Measurements from ENCODE around the gene HSPA12B. TPM values are rescaled to one million over a fixed set of nuclear protein-coding genes. Genes with fewer than 3 reads are reported as not detected.
A peak's percentile ranks its signal among the peaks of the same experiment; 100 is the strongest.

The HSPA12B gene
- total and polyA plus RNA-seq, 2 of the 8 experiments (the other 6 are each of a cell fraction or from before 2014, with no cell fraction given) = 2.2 to 4.3 TPM

DNA sequence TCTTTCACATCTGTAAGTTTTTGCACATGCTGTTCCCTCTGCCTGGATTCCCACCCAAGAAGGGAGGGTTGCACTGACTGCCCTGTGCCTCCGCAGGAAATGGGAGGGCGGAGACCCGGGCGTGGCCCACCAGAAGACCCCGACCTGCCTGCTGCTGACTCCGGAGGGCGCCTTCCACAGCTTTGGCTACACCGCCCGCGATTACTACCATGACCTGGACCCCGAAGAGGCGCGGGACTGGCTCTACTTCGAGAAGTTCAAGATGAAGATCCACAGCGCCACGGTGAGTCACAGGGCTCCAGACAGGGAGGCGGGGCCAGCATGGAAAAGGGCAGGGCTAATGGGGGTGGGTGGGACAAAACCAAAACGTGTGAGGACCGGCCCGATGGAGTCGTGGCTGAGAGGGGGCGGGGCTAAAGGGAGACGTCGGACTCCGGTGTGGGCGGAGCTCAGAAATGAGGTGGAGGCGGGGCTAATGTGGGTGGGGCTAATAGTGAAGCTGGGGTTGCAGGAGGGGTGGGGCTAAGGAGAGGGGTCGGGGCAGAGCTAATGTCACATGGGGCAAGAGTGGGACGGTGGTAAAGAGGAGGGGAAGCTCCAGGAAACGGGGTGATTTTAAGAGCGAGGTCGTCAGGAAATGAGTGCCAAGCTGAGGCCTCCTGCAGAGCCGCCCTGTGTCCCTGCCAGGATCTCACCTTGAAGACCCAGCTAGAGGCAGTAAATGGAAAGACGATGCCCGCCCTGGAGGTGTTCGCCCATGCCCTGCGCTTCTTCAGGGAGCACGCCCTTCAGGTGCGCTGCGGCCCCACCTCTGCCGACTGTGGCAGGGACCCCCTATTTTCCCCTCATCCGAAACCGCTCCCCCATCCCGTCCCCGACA, 12.6 kb downstream of the HSPA12B start (continued):
- no peak for TF ChIP-seq MAFK (IDR thresholded peaks at IDR 0.05; ENCODE audit: low read depth, low read length)
- TF ChIP-seq EZH2 (IDR thresholded peaks at IDR 0.05; ENCODE audit: low read depth, low read length, severe bottlenecking) = no peak
- no peak for TF ChIP-seq GTF2F1 (IDR thresholded peaks at IDR 0.05; ENCODE audit: borderline replicate concordance, low read depth, low read length)
- TF ChIP-seq CHD2 (IDR thresholded peaks at IDR 0.05; ENCODE audit: low read length) = no peak
- TF ChIP-seq RFX5 (IDR thresholded peaks at IDR 0.05; ENCODE audit: borderline replicate concordance, low read depth, low read length) = no peak
- TF ChIP-seq SP2 (IDR thresholded peaks at IDR 0.05; ENCODE audit: low read length) = no peak
- no peak for TF ChIP-seq CBX8 (IDR thresholded peaks at IDR 0.05; ENCODE audit: borderline replicate concordance, low read depth, low read length)
- no peak for TF ChIP-seq CHD1 (IDR thresholded peaks at IDR 0.05; ENCODE audit: low read depth, low read length)
- TF ChIP-seq RAD21 (IDR thresholded peaks at IDR 0.05 in 1 of 2, conservative IDR thresholded peaks at IDR 0.05 in 1 of 2; ENCODE audit: low read depth in 2 of 2, low read length in 2 of 2) = 0 out of 4 replicates have a peak, but pooled peaks of 1 of the 2 experiments have one; percentile 15

All from H1 (cell line).